ENCODE measurements around the gene GNAT3.

The GNAT3 gene

DNA sequence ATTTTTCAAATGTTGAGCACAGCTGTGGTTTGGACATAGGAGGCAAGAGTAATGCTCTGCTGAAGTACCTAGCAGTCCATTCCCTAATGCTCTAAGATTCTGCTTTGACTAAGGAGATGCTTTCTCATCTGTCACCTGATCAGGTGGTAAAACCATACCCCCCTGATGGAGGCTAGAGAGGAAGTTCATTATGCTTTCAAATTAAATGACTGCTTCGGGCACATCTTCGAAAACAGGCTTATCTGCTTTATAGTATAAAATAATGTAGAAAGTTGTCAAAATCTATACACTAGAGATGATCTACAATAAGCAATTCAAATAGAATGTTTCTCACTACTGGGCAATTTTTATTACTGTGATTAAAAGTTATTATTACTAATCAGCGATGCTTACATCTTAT, at the start of gene GNAT3:
Gene GNAT3, minus strand, starts transcription at position 101 of the 400 bp plus-strand sequence. CDS start 138 bp downstream, outside the sequence.
- DNase-seq = no peak

DNA sequence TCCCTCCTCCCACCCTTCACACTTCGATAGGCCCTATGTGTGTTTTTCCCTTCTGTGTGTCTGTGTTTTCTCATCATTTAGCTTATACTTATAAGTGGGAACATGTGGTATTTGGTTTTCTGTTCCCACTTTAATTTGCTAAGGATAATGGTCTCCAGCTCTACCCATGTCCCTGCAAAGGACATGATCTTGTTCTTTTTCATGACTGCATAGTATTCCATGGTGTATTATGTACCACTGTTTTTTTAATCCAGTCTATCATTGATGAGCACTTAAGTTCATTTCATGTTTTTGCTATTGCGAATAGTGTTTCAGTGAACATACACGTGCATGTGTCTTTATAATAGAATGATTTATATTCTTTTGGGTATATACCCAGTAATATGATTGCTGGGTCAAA, 46.3 kb upstream of the GNAT3 start:
- no peak for DNase-seq

DNA sequence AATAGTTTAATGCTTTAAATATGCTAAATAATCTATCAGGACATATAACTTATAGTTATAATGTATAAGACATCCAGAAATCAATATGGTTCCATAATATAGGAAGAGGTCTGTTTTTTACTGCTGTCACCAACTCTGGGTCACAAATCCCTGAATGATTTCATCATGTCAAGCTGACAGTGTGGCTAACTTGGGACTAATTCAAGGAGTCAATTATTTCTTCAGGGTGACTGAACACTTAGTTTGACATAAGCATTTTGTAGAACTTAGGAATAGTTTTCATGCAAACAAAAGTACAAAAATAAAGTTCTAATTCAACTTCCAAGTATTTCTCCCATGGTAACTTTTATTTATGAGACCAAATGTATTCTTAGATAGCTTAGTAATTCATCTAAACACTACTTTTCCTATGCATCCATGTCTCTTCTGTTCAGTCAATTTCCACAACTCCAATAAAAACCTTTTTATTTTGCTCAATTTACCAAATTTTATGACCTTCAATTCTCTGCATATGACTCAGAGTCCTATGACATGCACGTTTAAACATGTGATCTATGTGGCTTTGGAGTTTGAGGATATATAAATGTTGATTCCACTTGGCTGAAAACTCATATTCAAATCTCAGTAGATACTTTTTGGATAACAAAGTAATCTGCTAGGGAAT, 40.3 kb upstream of the GNAT3 start:
- no peak for DNase-seq

DNA sequence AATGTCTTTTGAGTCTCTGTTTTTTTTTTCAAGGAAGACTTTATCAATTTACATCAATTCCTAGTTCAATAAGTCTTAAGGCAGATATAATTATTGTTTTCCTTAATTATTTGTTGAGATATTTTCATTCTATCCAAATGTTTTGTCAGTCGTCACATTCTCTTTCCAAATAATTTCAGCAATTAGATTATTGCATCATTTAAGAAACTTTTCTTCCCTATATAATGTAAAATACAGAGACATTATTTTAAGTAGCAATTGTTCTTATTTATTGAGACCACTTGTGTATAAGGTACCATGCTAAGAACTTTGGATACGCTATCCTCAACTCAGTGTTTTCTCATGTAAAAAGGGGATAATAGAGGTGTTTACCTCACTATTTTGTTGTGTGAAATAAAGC, 38.1 kb upstream of the GNAT3 start:
- no peak for DNase-seq

DNA sequence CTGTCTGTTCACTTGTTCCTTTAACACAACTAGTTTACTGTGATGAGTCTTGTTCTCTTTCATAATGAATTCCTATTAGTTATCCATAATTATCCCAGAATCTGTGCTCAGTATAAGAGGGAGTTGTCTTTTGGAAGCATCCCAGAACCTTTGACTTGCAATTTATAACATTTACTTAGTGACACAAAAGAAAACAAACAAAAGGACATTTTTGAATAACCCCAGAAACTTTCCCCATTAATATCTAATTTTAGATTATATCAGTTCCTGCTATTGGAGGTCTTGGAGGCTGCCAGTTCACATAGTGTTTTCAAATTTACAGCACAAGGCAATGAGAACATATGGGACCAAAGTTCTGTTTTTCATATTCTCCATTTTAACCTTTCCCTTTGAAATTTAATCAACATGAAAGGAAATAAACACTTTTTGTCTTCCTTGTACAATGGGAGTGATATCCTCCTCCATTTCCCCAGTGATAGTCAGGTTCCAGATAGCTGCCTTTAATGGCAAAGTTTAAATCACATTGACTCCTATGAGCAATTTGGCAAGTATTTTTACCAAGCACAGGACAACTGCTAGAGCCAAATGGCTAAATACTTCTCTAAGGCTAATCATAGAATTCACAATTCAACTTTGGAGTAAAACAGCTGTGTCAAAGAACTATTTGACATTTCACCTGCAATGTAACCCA, 37.1 kb upstream of the GNAT3 start:
- no peak for DNase-seq

DNA sequence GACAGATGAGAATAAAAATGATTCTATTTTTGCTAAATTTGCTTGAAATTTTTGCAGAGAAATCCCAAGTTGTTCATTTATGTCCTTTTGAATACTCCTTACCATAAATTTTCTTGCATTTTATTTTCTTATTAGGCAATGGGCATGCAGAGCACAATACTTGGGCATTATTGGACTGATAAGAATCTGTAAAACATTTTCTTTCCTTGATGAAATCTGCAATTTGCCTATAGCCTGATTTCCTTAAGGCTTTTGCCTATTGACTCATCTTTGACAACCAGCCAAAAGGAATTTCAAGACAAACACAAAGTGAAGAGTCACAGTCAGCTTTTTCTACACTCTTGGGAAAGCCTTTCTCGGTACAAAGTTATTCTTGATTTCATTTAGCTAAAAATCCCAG, 30.5 kb upstream of the GNAT3 start:
- DNase-seq = no peak

DNA sequence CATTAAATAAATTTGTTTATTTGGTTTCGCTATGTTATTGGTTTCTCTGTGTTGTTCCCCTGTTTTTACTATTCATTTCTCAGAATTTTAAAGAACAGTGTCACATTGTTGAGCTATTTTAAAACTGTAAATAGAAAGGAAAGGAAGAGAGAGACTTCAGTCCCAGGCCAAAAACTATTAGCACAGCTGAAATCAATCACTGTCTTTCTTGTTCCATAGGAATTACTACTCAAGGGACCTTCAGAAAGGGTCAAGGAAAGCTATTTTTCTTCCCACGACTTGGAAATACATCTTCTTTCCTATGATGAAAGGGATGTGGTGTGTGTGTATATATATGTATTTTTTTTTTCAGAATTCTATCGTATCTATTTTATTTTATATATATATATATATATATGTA, 29.0 kb upstream of the GNAT3 start:
- DNase-seq = no peak

DNA sequence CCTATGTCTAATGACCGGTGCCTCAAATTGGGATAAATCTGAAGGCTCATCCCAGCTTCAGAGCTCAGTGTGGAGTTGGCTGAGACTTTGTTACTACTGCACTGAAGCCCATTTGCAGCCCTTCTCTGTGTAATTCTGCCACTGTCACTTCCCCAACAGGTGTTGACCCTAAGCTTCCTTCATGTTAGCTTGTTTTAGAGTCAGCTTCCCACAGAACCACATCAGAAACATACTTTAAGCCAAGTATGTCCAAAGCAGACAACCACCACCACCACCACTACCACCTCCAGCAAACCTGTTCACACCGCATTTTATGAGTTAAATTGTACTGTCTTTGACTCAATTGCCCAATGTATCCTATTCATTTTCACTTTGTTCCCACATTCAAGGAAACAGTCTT, 25.2 kb upstream of the GNAT3 start:
- no peak for DNase-seq

DNA sequence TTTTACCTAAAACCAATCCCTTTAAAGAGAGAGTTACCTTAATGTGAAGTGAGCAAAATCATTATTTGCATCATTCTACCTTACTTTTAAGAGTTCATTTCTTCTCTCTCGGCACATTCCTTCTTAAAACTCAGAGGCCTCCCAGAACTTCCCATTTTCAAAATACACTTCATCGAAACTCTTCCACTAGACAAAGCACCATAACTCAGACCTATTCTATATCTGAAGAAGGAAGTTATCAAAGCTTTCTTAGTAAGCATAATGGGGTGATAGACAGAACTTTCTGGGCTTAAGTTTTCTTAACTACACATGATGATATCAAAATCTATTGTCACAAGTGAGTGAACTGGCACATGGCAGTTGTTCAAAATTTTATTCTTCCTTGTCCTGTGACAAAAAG, 24.6 kb upstream of the GNAT3 start:
- DNase-seq = no peak

DNA sequence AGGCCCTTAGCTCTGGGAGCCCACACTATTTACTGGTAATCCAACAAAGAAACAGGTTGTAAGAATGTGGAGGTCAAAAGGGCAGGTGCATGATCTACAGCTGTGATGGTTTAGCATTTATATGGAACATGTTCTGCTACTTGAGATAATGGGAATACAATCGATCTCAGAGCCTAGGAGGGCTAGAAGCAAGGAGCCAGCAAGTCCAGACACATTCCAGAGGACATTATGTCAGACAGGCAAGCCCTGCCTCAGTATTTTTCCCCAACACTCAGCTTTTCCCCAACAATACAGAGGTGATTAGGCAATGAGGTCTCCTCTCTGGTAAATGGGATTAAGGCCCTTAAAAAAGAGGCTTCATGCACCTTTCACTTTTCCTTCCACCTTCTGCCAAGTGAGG, 21.4 kb upstream of the GNAT3 start:
- DNase-seq = no peak

DNA sequence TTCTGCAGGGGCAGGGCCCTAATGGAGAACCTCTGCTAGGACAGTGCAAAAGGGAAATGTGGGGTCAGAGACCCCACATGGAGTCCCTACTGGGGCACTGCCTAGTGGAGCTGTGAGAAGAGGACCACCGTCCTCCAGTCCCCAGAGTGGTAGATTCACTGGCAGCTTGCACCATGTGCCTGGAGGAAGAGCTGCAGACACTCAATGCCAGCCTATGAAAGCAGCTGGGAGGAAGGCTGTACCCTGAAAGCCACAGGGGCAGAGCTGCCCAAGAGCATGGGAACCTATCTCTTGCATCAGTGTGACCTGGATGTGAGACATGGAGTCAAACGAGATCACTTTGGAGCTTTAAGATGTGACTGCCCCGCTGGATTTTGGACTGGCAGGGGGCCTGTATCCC, 20.3 kb upstream of the GNAT3 start:
- no peak for DNase-seq

DNA sequence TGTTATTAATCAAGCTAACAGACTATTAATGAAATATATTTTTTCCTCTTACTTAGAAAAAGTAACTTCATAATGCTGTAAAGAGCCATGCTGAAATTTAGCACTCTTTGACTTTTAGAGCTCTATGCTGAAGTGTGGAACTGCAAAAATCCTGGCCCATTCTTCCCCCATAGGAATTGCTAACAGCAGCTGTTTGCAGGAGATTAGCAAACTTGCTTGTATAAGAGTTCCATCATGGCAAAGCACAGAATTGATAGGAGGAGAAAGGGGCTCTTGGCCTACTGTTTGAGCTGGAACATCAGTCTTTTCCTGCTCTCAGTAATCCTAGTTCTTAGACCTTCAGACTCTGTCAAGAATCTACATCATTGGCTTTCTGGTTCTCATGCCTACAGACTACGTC, 18.3 kb upstream of the GNAT3 start:
- DNase-seq = no peak

DNA sequence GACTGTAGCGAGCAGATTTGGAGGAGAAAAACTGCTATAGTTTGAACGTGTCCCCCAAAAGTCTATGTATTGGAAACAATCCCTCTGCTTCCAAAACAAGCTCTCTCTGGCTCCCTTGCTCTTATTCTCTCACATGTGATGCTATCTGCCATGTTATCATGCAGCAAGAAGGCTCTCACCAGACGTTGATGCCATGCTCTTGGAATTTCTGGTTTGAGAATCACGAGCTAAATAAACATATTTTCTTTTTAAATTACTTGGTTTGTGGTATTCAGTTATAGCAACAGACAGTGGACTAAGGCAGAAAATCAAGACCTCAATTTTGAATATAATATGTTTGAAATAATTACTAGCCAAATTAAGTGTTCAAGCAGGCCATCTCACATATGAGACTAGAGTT, 17.5 kb upstream of the GNAT3 start:
- no peak for DNase-seq

DNA sequence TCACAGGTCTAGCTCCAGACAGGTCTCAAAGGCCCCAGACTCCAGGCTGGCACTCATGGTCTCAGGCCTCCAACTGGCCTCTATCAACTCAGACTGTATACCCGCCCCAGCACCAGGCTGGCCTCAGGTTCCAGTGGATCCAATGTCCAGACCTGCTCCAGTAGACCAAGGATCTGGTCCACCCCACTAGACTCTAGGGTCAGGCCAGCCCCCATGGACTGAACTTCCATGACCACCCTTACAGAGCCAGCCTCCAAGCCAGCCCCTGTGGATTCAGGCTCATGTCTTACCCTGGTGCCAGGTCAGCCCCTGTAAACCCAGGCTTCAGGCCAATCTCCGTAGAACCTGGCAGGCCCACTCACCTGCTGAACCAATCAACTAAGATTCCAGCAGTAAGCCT, 16.8 kb upstream of the GNAT3 start:
- no peak for DNase-seq

DNA sequence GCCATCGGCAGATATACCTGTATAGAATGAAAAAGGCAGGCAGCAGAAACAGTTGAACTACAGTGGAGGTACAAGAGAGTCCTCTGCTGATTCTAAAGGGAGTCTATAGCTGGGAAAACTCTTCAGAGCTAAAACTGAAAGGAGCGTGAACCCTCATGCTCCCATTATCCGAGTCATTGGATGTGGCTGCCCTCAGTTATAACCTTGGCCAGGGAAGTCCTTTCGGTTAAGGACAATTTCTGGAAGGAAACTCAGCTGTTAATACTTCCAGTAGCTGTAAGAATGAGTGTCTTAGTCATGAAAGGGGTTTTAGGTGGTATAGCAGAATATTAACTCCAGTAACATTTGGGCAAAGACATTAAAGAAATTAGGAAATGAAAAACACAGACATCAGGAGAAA, 14.6 kb upstream of the GNAT3 start:
- no peak for DNase-seq

DNA sequence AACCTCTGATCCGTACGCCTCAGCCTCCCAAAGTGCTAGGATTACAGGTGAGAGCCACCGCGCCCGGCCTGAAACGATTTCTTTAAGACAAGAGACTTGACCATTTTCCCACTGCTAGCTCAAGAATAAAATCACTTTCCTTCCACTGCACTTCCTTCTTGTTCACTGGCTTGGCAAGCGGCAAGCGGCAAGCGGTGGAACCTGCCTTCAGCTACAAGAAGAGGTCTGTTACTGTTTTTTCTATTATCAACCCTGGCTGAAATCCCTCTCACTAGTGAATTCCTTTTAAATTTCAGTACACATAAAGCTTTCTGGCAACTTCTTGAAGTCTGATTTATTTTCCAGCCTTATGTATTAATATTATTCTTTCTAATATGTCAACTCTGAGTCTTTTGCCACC, 12.8 kb upstream of the GNAT3 start:
- no peak for DNase-seq

DNA sequence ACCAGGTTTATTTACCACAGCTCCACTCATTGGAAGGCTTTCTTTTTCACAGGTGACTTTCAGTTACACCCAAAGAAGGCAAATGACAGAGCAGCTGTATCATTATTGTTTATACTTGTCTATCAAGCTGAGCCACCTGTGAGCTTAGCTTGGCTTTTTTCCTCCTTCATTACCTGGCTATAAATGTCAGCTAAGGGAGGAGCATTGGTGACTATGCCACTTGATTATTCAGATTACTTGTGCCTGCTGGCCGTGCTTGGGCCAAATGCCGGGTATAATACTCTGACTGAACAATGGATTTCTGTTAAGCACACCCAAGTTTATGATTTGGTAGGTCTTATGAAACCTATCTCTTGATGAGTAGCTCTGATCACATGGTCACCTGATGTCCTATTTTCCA, 9.9 kb upstream of the GNAT3 start:
- DNase-seq = no peak

DNA sequence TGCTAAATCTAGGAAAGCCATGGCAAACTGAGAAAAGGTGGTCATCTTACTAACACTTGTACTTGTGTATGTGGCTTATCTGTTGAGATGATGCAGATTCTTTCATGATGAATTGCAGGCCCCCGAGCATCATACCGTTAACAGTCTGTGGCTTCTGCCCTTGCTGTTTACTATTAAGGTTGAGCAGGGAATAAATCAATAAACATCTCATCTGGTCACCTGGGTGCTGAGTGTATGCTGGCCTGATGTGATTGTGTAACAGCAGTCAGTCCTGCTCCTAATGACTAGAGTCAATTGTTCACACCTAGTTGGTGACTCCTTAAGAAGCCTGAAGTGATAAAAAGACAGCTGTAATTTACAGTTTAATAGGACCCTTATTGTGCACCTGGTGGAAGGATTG, 8.3 kb upstream of the GNAT3 start:
- DNase-seq = no peak

DNA sequence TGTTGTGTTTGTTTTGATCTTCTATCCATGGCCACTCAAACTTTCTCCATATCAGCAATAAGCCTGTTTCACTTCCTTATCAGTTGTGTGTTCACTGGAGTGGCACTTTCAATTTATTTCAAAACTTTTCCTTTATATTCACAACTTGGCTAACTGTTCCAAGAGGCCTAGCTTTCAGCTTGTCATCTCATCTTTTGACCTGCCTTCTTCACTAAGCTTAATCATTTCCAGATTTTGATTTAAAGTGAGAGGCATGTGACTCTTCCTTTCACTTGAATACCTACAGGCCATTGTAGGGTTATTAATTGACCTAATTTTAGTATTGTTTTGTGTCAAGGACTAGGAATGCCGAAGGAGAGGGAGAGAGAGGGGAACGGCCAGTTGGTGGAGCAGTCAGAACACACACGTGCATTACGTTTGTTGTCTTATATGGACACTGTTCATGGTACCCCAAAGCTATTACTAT, 5.5 kb upstream of the GNAT3 start:
- no peak for DNase-seq

DNA sequence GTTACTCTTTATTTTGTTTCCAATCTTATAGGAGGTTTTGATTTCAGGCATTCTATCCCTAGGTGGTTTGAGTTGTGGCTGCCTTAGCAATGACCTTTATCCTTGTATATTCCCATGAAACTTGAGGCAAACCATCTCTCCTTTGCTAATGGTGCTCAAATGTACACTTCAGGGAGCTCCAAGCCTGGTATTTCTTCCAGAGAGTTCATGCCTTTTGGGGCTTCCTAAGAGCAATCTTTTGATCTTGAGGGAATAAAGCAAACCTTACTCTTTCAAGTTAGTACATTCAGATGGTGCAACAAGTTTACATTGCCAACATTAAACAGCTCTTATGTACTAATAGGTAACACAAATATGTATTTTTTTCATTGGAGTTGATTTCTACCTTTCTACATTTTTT, 3.4 kb upstream of the GNAT3 start:
- no peak for DNase-seq

DNA sequence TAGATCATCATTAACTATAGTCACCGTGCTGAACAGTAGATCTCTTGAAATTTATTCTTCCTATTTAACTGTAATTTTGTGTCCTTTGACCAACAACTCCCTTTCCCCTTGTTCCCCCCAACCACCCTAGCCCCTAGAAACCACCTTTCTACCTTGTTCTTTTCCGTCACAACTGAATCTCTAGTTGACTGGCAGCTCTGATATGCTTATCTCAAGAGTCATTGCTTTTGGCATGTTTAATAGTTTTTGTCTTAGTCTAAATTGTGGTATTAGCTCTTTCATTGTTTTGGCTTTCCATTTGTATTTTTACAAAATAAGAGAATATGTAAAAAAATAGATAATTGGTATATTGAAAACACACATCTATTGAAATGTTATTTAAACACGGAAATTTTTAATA, 1.8 kb downstream of the GNAT3 start:
- no peak for DNase-seq

DNA sequence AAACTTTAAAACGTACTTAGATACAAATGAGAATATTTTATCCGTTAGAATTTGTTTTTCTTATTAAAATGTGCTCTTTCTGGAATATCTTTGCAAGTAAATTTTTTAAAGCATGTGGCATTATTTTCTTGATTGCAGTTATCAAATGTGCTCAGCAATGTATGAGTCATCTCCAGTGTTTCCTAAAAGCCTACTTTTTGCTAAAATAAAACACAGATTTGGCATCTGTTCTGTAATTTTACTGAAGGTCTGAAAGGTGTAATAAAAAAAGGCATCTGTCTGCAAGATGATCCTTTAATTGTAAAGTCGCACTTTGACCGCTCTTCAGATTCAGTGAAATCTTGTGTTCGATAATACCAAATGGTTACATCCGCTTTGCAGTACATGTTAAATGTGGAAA, 3.4 kb downstream of the GNAT3 start:
- DNase-seq = no peak

DNA sequence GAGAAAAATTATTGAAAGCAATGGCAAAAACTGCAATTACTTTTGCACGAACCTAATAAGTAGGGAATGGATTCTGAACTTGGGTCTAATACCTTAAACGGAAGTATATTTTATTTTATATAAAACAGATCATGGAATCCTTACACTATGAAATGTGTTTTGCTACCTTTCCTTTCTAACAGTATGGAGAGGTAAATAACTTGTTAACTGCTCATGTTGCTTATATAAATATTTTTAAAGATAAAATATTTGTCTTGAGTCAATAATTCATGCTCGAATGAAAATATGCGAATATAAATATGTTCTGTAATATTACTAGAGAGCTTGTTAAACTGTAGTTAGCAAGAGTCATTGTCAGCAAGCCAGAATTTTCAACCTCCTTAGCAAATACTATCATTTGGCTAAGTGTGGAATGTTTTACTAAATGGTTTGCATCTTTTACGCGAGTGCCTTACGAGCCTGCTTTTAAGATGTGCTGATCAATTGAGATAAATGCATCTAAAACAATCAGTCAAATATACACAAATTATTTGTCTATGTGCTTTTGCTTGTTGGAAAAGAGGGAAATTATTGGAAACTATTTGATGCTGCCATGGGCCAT, 5.9 kb downstream of the GNAT3 start:
- DNase-seq = no peak

DNA sequence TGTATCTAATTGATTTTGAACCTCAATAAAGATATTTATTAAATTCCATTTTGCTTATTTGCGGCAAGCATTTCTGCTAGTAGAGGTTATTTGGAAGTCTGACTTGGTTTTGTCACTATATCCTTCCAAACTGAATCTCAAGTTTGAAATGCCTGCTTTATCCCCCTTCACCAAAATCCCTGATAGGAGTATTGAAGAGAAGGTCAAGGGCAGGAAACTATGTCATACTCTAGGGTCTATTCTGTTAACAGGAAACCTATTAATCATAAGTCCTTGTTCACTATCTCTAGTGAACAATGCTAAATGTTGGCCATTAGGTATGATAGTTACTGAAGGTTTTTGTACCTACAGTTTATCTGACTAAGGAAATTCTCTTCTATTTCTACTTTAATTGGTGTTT, 11.5 kb downstream of the GNAT3 start:
- no peak for DNase-seq
